H9 (cell line): ENCODE measurements around the gene FRAS1. TPM values are rescaled to one million over a fixed set of nuclear protein-coding genes. Genes with fewer than 3 reads are reported as not detected.
A peak's percentile ranks its signal among the peaks of the same experiment; 100 is the strongest.

Source experiments
- DNase-seq: peaks from one replicate; pipeline ENCODE4 v3.0.0-alpha.2; 2017
- H2AFZ ChIP-seq: one replicate; pipeline ENCODE4 v1.6.1; 2013; ENCODE audit warnings: mild to moderate bottlenecking, low read length, control low read depth, moderate library complexity
- H2AK5ac ChIP-seq: 2 replicates; pipeline ENCODE4 v1.6.1; 2013; ENCODE audit warnings: low read length, control low read depth, mixed read lengths; ENCODE audit not compliant: insufficient read length
- H2BK120ac ChIP-seq: one replicate; pipeline ENCODE4 v1.6.1; 2013; ENCODE audit warnings: low read depth, mild to moderate bottlenecking, low read length, control low read depth, inconsistent platforms; ENCODE audit not compliant: poor library complexity, severe bottlenecking
- H2BK12ac ChIP-seq: 2 replicates; pipeline ENCODE4 v1.6.1; 2013; ENCODE audit warnings: low read length, control low read depth, mixed read lengths, low read depth; ENCODE audit not compliant: insufficient read length
- H2BK15ac ChIP-seq: 2 replicates; pipeline ENCODE4 v1.6.1; 2013; ENCODE audit warnings: low read depth, low read length, control low read depth
- H2BK20ac ChIP-seq: one replicate; pipeline ENCODE4 v1.6.1; 2013; ENCODE audit warnings: low read depth, mild to moderate bottlenecking, low read length, control low read depth, inconsistent platforms; ENCODE audit not compliant: poor library complexity, severe bottlenecking
- H2BK5ac ChIP-seq: 2 replicates; pipeline ENCODE4 v1.6.1; 2013; ENCODE audit warnings: low read length, control low read depth, mixed read lengths; ENCODE audit not compliant: insufficient read length
- H3K14ac ChIP-seq: 2 replicates; pipeline ENCODE4 v1.6.1; 2013; ENCODE audit warnings: low read length, control low read depth; ENCODE audit not compliant: insufficient read depth
- H3K18ac ChIP-seq: 2 replicates; pipeline ENCODE4 v1.6.1; 2013; ENCODE audit warnings: low read depth, mild to moderate bottlenecking, mixed read lengths, low read length, control low read depth; ENCODE audit not compliant: insufficient read length
- H3K23ac ChIP-seq: 2 replicates; pipeline ENCODE4 v1.6.1; 2013; ENCODE audit warnings: low read length, control low read depth, mixed read lengths, low read depth; ENCODE audit not compliant: insufficient read length
- H3K23me2 ChIP-seq: 2 replicates; pipeline ENCODE4 v1.6.1; 2013; ENCODE audit warnings: low read depth, mild to moderate bottlenecking, mixed read lengths, low read length, control low read depth; ENCODE audit not compliant: insufficient read length, poor library complexity, severe bottlenecking
- H3K27ac ChIP-seq: 2 replicates; pipeline ENCODE4 v1.5.1; 2013; ENCODE audit warnings: low read length, control low read depth, mixed read lengths, low read depth; ENCODE audit not compliant: insufficient read length
- H3K27me3 ChIP-seq: 2 replicates; pipeline ENCODE4 v1.6.1; 2013; ENCODE audit warnings: low read length, control low read depth, inconsistent platforms; ENCODE audit not compliant: insufficient read depth
- H3K4ac ChIP-seq: 2 replicates; pipeline ENCODE4 v1.6.1; 2013; ENCODE audit warnings: low read depth, mild to moderate bottlenecking, control low read depth, inconsistent platforms, low read length, moderate library complexity
- H3K4me1 ChIP-seq: 2 replicates; pipeline ENCODE4 v1.6.1; 2013; ENCODE audit warnings: low read length, control low read depth, inconsistent platforms; ENCODE audit not compliant: insufficient read depth
- H3K4me2 ChIP-seq: 2 replicates; pipeline ENCODE4 v1.6.1; 2013; ENCODE audit warnings: low read length, control low read depth, mixed read lengths; ENCODE audit not compliant: insufficient read length, insufficient read depth
- H3K56ac ChIP-seq: 2 replicates; pipeline ENCODE4 v1.6.1; 2013; ENCODE audit warnings: low read depth, mild to moderate bottlenecking, mixed read lengths, low read length, control low read depth; ENCODE audit not compliant: insufficient read length
- H3K79me1 ChIP-seq: 2 replicates; pipeline ENCODE4 v1.6.1; 2013; ENCODE audit warnings: low read depth, mild to moderate bottlenecking, moderate library complexity, low read length, control low read depth, inconsistent platforms; ENCODE audit not compliant: insufficient read depth, poor library complexity, severe bottlenecking
- H3K79me2 ChIP-seq: 2 replicates; pipeline ENCODE4 v1.6.1; 2013; ENCODE audit warnings: low read length, control low read depth, inconsistent platforms; ENCODE audit not compliant: insufficient read depth
- H3K9ac ChIP-seq: 2 replicates; pipeline ENCODE4 v1.6.1; 2013; ENCODE audit warnings: low read length, control low read depth, mixed read lengths; ENCODE audit not compliant: insufficient read length; ENCODE audit errors: extremely low read depth
- H3K9me3 ChIP-seq: one replicate; pipeline ENCODE4 v1.6.1; 2013; ENCODE audit warnings: low read depth, low read length, inconsistent platforms; ENCODE audit not compliant: control insufficient read depth
- H3T11ph ChIP-seq: one replicate; pipeline ENCODE4 v1.6.1; 2013; ENCODE audit warnings: mild to moderate bottlenecking, low read length, control low read depth, inconsistent platforms
- H4K20me1 ChIP-seq: one replicate; pipeline ENCODE4 v1.6.1; 2013; ENCODE audit not compliant: control insufficient read depth, insufficient read length, insufficient read depth
- H4K5ac ChIP-seq: 2 replicates; pipeline ENCODE4 v1.6.1; 2013; ENCODE audit warnings: low read depth, mild to moderate bottlenecking, mixed read lengths, low read length, control low read depth; ENCODE audit not compliant: insufficient read length
- H4K8ac ChIP-seq: replicated peaks from 2 replicates; pipeline ENCODE4 v1.6.1; 2013; ENCODE audit warnings: low read length, control low read depth, mixed read lengths, low read depth; ENCODE audit not compliant: insufficient read length
- H4K91ac ChIP-seq: 2 replicates; pipeline ENCODE4 v1.6.1; 2013; ENCODE audit warnings: low read depth, mild to moderate bottlenecking, moderate library complexity, mixed read lengths, low read length, control low read depth; ENCODE audit not compliant: insufficient read length
- H3K27ac Mint-ChIP-seq, 3 experiments: 2 replicates in 2 of 3; 3 replicates in 1 of 3; pipeline ENCODE4 v1.8.0; 2020 to 2021; ENCODE audit warnings: mixed read lengths in 3 of 3, mild to moderate bottlenecking in 1 of 3, moderate library complexity in 1 of 3
- H3K27me3 Mint-ChIP-seq: 2 replicates; pipeline ENCODE4 v1.8.0; 2021; ENCODE audit warnings: low read depth, mild to moderate bottlenecking, moderate library complexity, mixed read lengths
- H3K36me3 Mint-ChIP-seq, 3 experiments: 2 replicates in 2 of 3; 3 replicates in 1 of 3; pipeline ENCODE4 v1.8.0; 2020 to 2021; ENCODE audit warnings: low read depth in 3 of 3, mixed read lengths in 3 of 3; ENCODE audit not compliant: insufficient read depth in 1 of 3
- H3K4me1 Mint-ChIP-seq, 2 experiments: 2 replicates each; pipeline ENCODE4 v1.8.0; 2020; ENCODE audit warnings: mixed read lengths in 2 of 2
- H3K4me3 Mint-ChIP-seq, 2 experiments: 2 replicates in 1 of 2; 3 replicates in 1 of 2; pipeline ENCODE4 v1.8.0; 2020 to 2021; ENCODE audit warnings: mild to moderate bottlenecking in 2 of 2, mixed read lengths in 2 of 2, moderate library complexity in 1 of 2
- H3K9me3 Mint-ChIP-seq, 2 experiments: 2 replicates in 1 of 2; 3 replicates in 1 of 2; pipeline ENCODE4 v1.8.0; 2020; ENCODE audit warnings: mild to moderate bottlenecking in 2 of 2, mixed read lengths in 2 of 2, moderate library complexity in 1 of 2
- total RNA-seq: library from RNA; stranded (reverse); gene quantifications from 2 replicates; pipeline ENCODE4 v1.2.1, GENCODE V29; 2021
- TF ChIP-seq, protein P1 (sequence below): fragments of 200-600 bp; sonication (generic); conservative IDR thresholded peaks from 3 replicates; pipeline ENCODE4 v1.8.0; 2021; ENCODE audit warnings: antibody characterized with exemption, mild to moderate bottlenecking

Gene FRAS1
- total RNA-seq, 1 experiment from 2014 or later = 58.5 TPM

DNA sequence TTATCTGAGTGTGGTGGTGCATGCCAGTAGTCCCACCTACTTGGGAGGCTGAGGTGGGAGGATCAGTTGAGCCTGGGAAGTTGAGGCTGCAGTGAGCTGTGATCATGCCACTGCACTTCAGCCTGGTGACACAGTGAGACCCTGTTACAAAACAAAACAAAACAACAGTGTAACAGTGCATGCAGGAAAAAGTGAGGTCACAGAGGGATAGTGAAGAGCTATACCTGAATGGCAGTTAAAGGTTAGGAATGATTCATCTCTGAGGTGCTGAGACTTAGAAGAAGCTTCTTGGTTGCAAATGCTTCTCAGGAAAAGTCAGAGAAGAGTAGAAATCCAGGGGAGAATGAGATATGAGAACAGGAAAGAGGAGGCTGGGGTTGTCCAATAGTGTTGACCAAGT lies 178.7 kb downstream of the FRAS1 start:
- Histone ChIP-seq H3K18ac (no peak overlapping the region), H3K4me1 (peaks cover 1% of the 10 kb centered on the region; the same call in 1 of the 2 replicates), H3K79me2 (0 out of 2 replicates have a peak, but pooled peaks cover 2% of the 10 kb centered on the region), H3K14ac (no peak overlapping the region), H3K56ac (no peak overlapping the region), H2BK12ac (no peak overlapping the region), H3K4me2 (no peak overlapping the region), H4K8ac (no peak overlapping the region), H2BK20ac (no peak overlapping the region), H2BK15ac (no peak overlapping the region), H4K91ac (no peak overlapping the region), H3K79me1 (no peaks in the 10 kb centered on the region), H3T11ph (no peak overlapping the region), H3K23me2 (no peaks in the 10 kb centered on the region), H2BK5ac (no peak overlapping the region), H3K9ac (no peak overlapping the region), H2BK120ac (no peak overlapping the region), H2AFZ (no peak overlapping the region), H4K5ac (no peak overlapping the region), H3K27me3 (no peaks in the 10 kb centered on the region), H2AK5ac (no peak overlapping the region), H3K9me3 (no peaks in the 10 kb centered on the region), H4K20me1 (no peaks in the 10 kb centered on the region), H3K23ac (no peak overlapping the region), H3K27ac (no peak overlapping the region), H3K4ac (no peak overlapping the region)
- Mint-ChIP-seq H3K36me3 (no peaks in the 10 kb centered on the region; a peak in 1 of 7 replicates), H3K27me3 (no peaks in the 10 kb centered on the region), H3K4me1 (peaks cover 8 to 10% of the 10 kb centered on the region in 2 experiments), H3K27ac (peak overlapping the region; percentile 1 to 32 (median 24); a peak in 2 of 7 replicates), H3K9me3 (no peaks in the 10 kb centered on the region), H3K4me3 (no peak overlapping the region)
- no peak for DNase-seq
- TF ChIP-seq, protein P1, sequence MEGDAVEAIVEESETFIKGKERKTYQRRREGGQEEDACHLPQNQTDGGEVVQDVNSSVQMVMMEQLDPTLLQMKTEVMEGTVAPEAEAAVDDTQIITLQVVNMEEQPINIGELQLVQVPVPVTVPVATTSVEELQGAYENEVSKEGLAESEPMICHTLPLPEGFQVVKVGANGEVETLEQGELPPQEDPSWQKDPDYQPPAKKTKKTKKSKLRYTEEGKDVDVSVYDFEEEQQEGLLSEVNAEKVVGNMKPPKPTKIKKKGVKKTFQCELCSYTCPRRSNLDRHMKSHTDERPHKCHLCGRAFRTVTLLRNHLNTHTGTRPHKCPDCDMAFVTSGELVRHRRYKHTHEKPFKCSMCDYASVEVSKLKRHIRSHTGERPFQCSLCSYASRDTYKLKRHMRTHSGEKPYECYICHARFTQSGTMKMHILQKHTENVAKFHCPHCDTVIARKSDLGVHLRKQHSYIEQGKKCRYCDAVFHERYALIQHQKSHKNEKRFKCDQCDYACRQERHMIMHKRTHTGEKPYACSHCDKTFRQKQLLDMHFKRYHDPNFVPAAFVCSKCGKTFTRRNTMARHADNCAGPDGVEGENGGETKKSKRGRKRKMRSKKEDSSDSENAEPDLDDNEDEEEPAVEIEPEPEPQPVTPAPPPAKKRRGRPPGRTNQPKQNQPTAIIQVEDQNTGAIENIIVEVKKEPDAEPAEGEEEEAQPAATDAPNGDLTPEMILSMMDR = no peak
